Measurements from ENCODE around the gene MAPK1.

MAPK1 gene

GRCh38 chr22:21778705-21779363, 88.6 kb downstream of the MAPK1 start:
- no peak for TF ChIP-seq CTCF (IDR thresholded peaks at IDR 0.05; ENCODE audit: low read length, missing control alignments)
- no peak overlapping the region for H3K4me3 ChIP-seq (replicated peaks; ENCODE audit: low read depth, low read length)
- peak; percentile 65 for DNase-seq (ENCODE audit: low read depth)

GRCh38 chr22:21771631-21771976, 95.8 kb downstream of the MAPK1 start:
- no peak overlapping the region for H3K4me3 ChIP-seq (replicated peaks; ENCODE audit: low read depth, low read length)
- no peak for DNase-seq (ENCODE audit: low read depth)
- no peak for TF ChIP-seq CTCF (IDR thresholded peaks at IDR 0.05; ENCODE audit: low read length, missing control alignments)

- TF ChIP-seq CTCF (IDR thresholded peaks at IDR 0.05; ENCODE audit: low read length, missing control alignments), result no peak
- no peak overlapping the region for H3K4me3 ChIP-seq (replicated peaks; ENCODE audit: low read depth, low read length)
- no peak for DNase-seq (ENCODE audit: low read depth)
Measured at GRCh38 chr22:21768435-21768834, 99.0 kb downstream of the MAPK1 start.

- no peak for DNase-seq (ENCODE audit: low read depth)
- TF ChIP-seq CTCF (IDR thresholded peaks at IDR 0.05; ENCODE audit: low read length, missing control alignments), result no peak
- H3K4me3 ChIP-seq (replicated peaks; ENCODE audit: low read depth, low read length), result no peak overlapping the region
Measured at GRCh38 chr22:21766691-21767462, 100.6 kb downstream of the MAPK1 start.

GRCh38 chr22:21765909-21766529, 101.4 kb downstream of the MAPK1 start:
- TF ChIP-seq CTCF (IDR thresholded peaks at IDR 0.05; ENCODE audit: low read length, missing control alignments), result no peak
- no peak for DNase-seq (ENCODE audit: low read depth)
- H3K4me3 ChIP-seq (replicated peaks; ENCODE audit: low read depth, low read length), result no peak overlapping the region

- DNase-seq (ENCODE audit: low read depth), result no peak
- no peak overlapping the region for H3K4me3 ChIP-seq (replicated peaks; ENCODE audit: low read depth, low read length)
- TF ChIP-seq CTCF (IDR thresholded peaks at IDR 0.05; ENCODE audit: low read length, missing control alignments), result no peak
Measured at GRCh38 chr22:21764038-21764804, 103.2 kb downstream of the MAPK1 start.
